CD4-positive, alpha-beta T cell treated with Interleukin-6 for 4 hours (primary cell): Measurements from ENCODE around the gene NFIX.

ENCODE experiments used
- DNase-seq: peaks from one replicate; pipeline ENCODE4 v3.0.0-alpha.2; 2020; ENCODE audit warnings: mixed read lengths

Gene NFIX

GRCh38 chr19:13115936-13116281, 120.6 kb downstream of the NFIX start:
- no peak for DNase-seq

- DNase-seq = peak; percentile 89
These were observed 121.3 kb downstream of the NFIX start, which contains the start of gene TRMT1 for GRCh38 chr19:13116282-13117175. TRMT1 (minus strand) TSS chr19:13116740; CDS start chr19:13116399, 341 bp downstream.

- no peak for DNase-seq
These were observed 122.0 kb downstream of the NFIX start for GRCh38 chr19:13117176-13117771.

GRCh38 chr19:13117772-13118423, 122.6 kb downstream of the NFIX start, which contains the start of gene NACC1:
NACC1 (plus strand) TSS chr19:13118264; CDS start chr19:13135208, 16,944 bp downstream.
- DNase-seq = peak; percentile 89

GRCh38 chr19:13118424-13119193, 123.3 kb downstream of the NFIX start:
- DNase-seq = peak; percentile 52

- DNase-seq = no peak
These were observed 124.4 kb downstream of the NFIX start for GRCh38 chr19:13119627-13120026.

GRCh38 chr19:13120031-13120430, 124.8 kb downstream of the NFIX start:
- no peak for DNase-seq

- no peak for DNase-seq
These were observed 125.5 kb downstream of the NFIX start for GRCh38 chr19:13120817-13121216.

- no peak for DNase-seq
These were observed 126.4 kb downstream of the NFIX start for GRCh38 chr19:13121551-13122274.

- no peak for DNase-seq
These were observed 127.1 kb downstream of the NFIX start for GRCh38 chr19:13122275-13122878.

- no peak for DNase-seq
These were observed 128.0 kb downstream of the NFIX start for GRCh38 chr19:13122980-13123957.

- DNase-seq = no peak
These were observed 131.8 kb downstream of the NFIX start for GRCh38 chr19:13127051-13127450.

- no peak for DNase-seq
These were observed 132.7 kb downstream of the NFIX start for GRCh38 chr19:13127811-13128575.

- no peak for DNase-seq
These were observed 133.3 kb downstream of the NFIX start for GRCh38 chr19:13128583-13128982.

- no peak for DNase-seq
These were observed 134.1 kb downstream of the NFIX start for GRCh38 chr19:13129384-13129783.

GRCh38 chr19:13130886-13131490, 135.7 kb downstream of the NFIX start:
- no peak for DNase-seq

GRCh38 chr19:13132471-13133180, 137.4 kb downstream of the NFIX start:
- DNase-seq = peak; percentile 41

- DNase-seq = no peak
These were observed 138.1 kb downstream of the NFIX start for GRCh38 chr19:13133241-13133870.
